GM10266 (cell line): ENCODE measurements around the gene COBL.

Experiments
- DNase-seq: peaks from one replicate; pipeline ENCODE4 v3.0.0; 2012; ENCODE audit errors: extremely low spot score
- TF ChIP-seq, protein P1 (sequence below): IDR thresholded peaks from 2 replicates; pipeline ENCODE4 v1.5.1; 2012; ENCODE audit warnings: mild to moderate bottlenecking, low read depth; ENCODE audit not compliant: control insufficient read depth, insufficient read depth; ENCODE audit errors: missing control alignments

COBL gene

DNA sequence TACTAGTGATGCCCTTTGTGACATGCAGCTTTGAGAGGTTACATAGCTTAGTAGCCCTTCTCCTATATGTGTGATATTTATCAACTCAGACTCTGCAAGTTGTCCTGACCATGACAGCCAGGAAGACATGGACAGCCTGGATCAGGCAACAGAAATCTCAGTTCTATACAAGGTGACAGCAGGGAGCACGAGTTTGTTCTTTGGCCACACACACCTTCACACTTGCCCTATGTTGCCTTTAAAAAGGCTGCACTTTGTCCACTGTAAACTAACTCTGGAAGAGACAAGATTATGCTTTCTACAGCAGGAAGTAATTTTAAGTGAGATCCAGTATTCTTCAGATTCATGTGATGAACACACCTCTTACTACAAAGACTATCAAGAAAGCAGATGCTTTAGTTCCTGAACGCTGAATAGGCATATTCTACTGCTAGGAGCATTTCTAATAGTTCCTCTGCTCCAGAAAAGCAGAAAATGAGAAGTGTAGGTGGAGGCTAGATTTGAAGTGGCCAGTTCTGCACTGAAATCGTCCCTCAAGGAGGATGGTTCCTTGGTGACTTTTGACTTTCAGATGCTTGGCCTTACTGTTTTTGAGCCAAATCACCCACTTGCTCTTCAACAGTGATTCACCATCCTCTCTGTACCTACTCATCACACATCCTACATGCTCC is 239.2 kb downstream of the COBL start:
- TF ChIP-seq, protein P1, sequence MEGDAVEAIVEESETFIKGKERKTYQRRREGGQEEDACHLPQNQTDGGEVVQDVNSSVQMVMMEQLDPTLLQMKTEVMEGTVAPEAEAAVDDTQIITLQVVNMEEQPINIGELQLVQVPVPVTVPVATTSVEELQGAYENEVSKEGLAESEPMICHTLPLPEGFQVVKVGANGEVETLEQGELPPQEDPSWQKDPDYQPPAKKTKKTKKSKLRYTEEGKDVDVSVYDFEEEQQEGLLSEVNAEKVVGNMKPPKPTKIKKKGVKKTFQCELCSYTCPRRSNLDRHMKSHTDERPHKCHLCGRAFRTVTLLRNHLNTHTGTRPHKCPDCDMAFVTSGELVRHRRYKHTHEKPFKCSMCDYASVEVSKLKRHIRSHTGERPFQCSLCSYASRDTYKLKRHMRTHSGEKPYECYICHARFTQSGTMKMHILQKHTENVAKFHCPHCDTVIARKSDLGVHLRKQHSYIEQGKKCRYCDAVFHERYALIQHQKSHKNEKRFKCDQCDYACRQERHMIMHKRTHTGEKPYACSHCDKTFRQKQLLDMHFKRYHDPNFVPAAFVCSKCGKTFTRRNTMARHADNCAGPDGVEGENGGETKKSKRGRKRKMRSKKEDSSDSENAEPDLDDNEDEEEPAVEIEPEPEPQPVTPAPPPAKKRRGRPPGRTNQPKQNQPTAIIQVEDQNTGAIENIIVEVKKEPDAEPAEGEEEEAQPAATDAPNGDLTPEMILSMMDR: no peak
- DNase-seq: no peak

DNA sequence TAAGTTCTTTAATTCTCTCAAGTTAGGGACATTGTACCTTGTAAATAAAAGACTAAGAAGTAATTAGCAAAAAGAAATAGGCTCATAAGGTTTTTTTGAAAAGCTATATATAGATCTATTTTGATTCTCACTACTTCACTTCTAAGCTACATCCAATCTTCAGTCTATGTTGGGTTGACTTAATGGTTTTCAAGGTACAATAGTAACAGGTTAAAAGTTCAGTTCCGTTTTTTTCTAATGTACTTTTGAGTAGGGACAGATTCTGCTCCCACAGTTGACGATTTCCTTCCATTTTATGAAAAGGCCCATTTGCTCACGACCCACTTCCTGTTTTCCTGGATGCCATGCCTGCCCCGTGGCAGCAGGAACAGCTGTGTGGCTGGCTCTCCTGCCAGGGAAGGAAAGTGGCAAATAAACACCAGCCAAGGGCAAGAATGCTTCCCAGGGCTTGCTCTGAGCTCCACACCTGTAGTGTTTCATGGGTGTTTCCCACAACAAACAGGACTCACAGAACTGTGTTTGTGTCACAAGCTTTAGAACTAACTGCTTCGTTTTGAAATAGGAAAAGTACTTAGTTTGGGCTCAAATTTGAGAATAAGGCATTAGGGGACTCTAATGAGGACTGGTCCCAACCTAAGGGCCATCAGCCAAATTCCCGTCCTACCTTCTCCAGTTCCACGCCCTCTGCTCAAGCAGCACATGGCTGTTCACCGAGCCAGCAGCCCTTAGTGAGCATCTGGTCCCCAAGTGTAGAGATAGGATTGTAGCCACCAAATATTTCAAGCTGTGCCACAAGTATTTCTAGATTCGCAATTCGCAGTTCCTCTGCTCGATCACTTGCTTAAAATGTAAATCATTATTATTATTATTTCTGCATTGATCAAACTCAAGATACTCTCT is 240.7 kb downstream of the COBL start:
- TF ChIP-seq, protein P1: no peak
- DNase-seq: no peak

DNA sequence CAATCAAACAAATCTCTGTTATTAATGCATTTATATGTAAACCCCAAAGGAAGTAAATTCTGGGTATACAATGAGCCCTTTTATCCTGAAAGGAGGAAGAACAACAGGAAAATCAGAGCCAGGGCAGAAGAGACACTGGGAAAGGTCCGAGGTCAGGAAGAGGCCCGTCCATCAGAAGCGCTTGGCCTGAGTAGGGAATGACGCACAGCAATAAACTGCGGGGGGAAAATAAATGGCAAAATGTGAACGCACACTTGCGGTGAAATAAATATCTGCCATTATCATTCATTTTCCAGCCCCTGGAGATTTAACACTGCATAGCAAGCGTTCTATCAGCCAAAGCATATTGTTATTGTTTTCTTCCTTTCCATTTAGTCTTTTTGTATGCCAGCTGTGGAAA is 243.4 kb downstream of the COBL start:
- TF ChIP-seq, protein P1: no peak
- no peak for DNase-seq

DNA sequence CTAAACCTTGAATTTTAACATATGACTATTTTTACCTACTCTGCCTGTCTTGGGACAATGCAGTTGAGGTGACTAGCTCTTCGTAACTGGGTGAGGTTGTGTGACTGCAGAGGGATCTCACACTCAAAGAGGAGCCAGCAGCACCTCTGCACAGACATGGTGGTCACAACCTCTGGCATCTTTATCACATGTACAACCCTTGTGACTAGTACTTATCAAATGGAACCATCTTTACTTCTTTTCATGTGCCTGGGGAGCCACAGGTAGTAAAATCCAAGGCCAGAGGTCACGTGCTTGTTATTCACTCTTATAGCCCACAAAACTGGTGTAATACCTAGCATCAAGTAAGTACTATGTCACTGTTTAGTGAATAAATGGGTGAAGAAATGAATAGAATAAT is 244.3 kb downstream of the COBL start:
- TF ChIP-seq, protein P1: no peak
- DNase-seq: no peak

DNA sequence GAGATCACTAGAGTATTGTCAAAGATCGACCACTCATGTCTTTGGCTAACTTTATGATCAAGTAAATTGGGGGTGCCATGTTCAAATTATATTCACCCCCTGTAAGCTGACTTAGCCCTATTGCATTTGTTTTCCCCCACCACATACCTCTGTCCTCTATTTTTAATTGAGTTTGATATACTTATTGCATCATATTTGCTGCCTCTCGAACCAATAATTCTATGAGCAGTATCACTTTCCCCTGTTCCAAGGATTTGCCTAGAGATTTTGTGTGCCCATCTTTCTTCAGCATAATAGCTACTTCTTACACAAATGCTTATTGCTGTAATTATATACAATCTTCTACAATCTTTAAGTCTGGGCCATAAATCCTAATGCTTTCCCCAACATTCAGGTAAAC is 245.2 kb downstream of the COBL start:
- TF ChIP-seq, protein P1: no peak
- DNase-seq: no peak

DNA sequence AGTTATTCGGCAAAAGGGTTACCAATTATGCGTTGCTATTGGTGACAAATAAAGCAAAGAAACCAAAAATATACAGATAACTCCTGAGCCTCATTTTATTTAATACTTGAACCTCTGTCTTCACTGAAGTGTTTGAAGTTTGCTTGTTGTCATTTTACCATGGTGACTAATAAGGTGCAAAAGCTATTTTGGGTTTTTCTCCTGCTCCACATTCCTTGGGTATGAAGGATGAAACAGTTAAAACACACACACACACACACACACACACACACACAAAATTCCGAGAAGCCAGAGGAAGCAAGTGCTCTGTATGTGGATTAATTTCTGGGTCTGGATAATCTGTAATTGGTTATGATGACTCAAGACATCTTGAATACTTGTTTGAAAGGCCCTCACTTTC is 246.5 kb downstream of the COBL start:
- TF ChIP-seq, protein P1: no peak
- DNase-seq: no peak

DNA sequence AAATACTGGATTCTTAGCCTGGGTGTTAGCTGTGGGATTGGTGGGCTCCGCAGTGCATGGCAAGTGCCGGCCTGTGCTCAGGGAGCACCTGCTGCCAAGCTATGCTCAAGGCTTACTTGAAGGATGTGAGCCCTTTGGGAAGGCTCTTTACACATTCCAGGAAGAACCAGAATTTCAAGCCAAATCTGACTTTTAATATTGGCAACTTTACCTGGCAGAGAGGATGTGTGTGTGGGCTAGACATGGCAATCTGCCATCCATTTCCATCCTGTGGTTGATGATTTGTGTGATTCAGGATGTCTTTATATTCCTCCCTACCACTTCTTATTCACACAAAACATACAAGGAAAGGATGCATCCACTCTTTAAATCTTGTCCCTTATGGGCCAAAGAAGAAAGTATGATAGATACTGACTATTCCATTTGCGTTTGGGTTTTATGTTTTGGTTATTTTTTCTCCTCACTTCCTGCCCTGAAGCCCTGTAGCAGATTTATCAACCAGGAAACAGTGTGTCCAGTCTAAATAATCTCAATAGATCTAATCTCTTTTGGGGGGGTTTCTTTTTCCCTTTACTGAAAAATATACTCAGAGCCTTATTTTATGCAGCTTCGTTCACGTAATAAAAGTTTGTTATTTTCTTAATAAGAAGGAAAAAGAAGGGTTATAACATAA is 247.1 kb downstream of the COBL start:
- DNase-seq: no peak
- TF ChIP-seq, protein P1: no peak
